RWPE2 (cell line): Measurements from ENCODE around the gene RNFT2.
A peak's percentile ranks its signal among the peaks of the same experiment; 100 is the strongest.

Experiments
- ATAC-seq: fragments of 200-7000 bp; cut with Tn5 transposase; 3 replicates; pipeline ENCODE4 v1.9.1; 2021; ENCODE audit warnings: low read depth
- DNase-seq: peaks from one replicate; pipeline ENCODE4 v3.0.0-alpha.2; 2020; ENCODE audit warnings: low spot score
- H3K27ac ChIP-seq: fragments of 450-650 bp; 2 replicates; pipeline ENCODE4 v1.5.1; 2017; ENCODE audit warnings: mild to moderate bottlenecking; ENCODE audit not compliant: poor library complexity, severe bottlenecking
- H3K27me3 ChIP-seq: fragments of 250-450 bp; sonication (Bioruptor Pico); 2 replicates; pipeline ENCODE4 v1.5.1; 2021; ENCODE audit warnings: mild to moderate bottlenecking, moderate library complexity; ENCODE audit not compliant: insufficient read depth, poor library complexity, severe bottlenecking
- H3K36me3 ChIP-seq: fragments of 250-450 bp; sonication (Bioruptor Pico); 2 replicates; pipeline ENCODE4 v1.5.1; 2020; ENCODE audit warnings: low read depth, mild to moderate bottlenecking, moderate library complexity
- H3K4me1 ChIP-seq: fragments of 250-450 bp; sonication (Bioruptor Pico); 2 replicates; pipeline ENCODE4 v1.5.1; 2021; ENCODE audit warnings: mild to moderate bottlenecking, moderate library complexity; ENCODE audit not compliant: insufficient read depth, poor library complexity, severe bottlenecking
- H3K4me3 ChIP-seq: fragments of 250-450 bp; sonication (Bioruptor Pico); 2 replicates; pipeline ENCODE4 v1.5.1; 2021; ENCODE audit warnings: mild to moderate bottlenecking, moderate library complexity; ENCODE audit not compliant: severe bottlenecking
- H3K9me3 ChIP-seq: fragments of 250-450 bp; sonication (Bioruptor Pico); 2 replicates; pipeline ENCODE4 v1.5.1; 2021; ENCODE audit warnings: mild to moderate bottlenecking, moderate library complexity; ENCODE audit not compliant: severe bottlenecking
- CTCF ChIP-seq: fragments of 450-650 bp; IDR thresholded peaks from one replicate; pipeline ENCODE4 v1.5.1; 2017; ENCODE audit warnings: mild to moderate bottlenecking, moderate library complexity; ENCODE audit not compliant: poor library complexity, severe bottlenecking

RNFT2 gene

GRCh38 chr12:116709768-116710167 is 28.3 kb upstream of the RNFT2 start:
- no peaks in the 10 kb centered on the region for H3K36me3 ChIP-seq
- TF ChIP-seq CTCF = no peak
- H3K27me3 ChIP-seq = peaks cover 10% of the 10 kb centered on the region
- H3K27ac ChIP-seq = no peak overlapping the region
- ATAC-seq = no peak
- no peaks in the 10 kb centered on the region for H3K4me1 ChIP-seq
- no peak for DNase-seq
- no peak overlapping the region for H3K4me3 ChIP-seq
- H3K9me3 ChIP-seq = no peaks in the 10 kb centered on the region

GRCh38 chr12:116710370-116711150 is 27.6 kb upstream of the RNFT2 start:
- Histone ChIP-seq H3K36me3 (no peaks in the 10 kb centered on the region; the same call in 1 of the 2 replicates), H3K4me3 (no peak overlapping the region), H3K9me3 (no peaks in the 10 kb centered on the region), H3K27ac (no peak overlapping the region), H3K27me3 (peaks cover 10% of the 10 kb centered on the region), H3K4me1 (no peaks in the 10 kb centered on the region)
- TF ChIP-seq CTCF = no peak
- ATAC-seq = no peak
- DNase-seq = no peak

GRCh38 chr12:116712458-116713303 is 25.4 kb upstream of the RNFT2 start:
- no peak for TF ChIP-seq CTCF
- no peaks in the 10 kb centered on the region for H3K4me1 ChIP-seq
- no peak overlapping the region for H3K27ac ChIP-seq
- H3K9me3 ChIP-seq = no peaks in the 10 kb centered on the region
- ATAC-seq (peak; percentile 24; the same call in 1 of the 3 replicates), DNase-seq (no peak)
- H3K4me3 ChIP-seq = no peak overlapping the region
- peaks cover 12% of the 10 kb centered on the region for H3K36me3 ChIP-seq
- H3K27me3 ChIP-seq = peaks cover 10% of the 10 kb centered on the region

- H3K36me3 ChIP-seq = peaks cover 18% of the 10 kb centered on the region
- no peaks in the 10 kb centered on the region for H3K4me1 ChIP-seq
- H3K4me3 ChIP-seq = no peak overlapping the region
- DNase-seq = no peak
- no peaks in the 10 kb centered on the region for H3K9me3 ChIP-seq
- ATAC-seq = no peak
- H3K27ac ChIP-seq = no peak overlapping the region
- H3K27me3 ChIP-seq = peaks cover 10% of the 10 kb centered on the region
- no peak for TF ChIP-seq CTCF
Observed at GRCh38 chr12:116713527-116713926, 24.6 kb upstream of the RNFT2 start.

GRCh38 chr12:116714175-116714574 is 23.9 kb upstream of the RNFT2 start:
- H3K27me3 ChIP-seq = peaks cover 8% of the 10 kb centered on the region
- no peak for ATAC-seq
- peaks cover 20% of the 10 kb centered on the region for H3K36me3 ChIP-seq
- no peak for DNase-seq
- H3K4me1 ChIP-seq = no peaks in the 10 kb centered on the region
- no peaks in the 10 kb centered on the region for H3K9me3 ChIP-seq
- TF ChIP-seq CTCF = no peak
- no peak overlapping the region for H3K27ac ChIP-seq
- no peak overlapping the region for H3K4me3 ChIP-seq
